Measurements from ENCODE around the gene CCDC87. TPM values are rescaled to one million over a fixed set of nuclear protein-coding genes. Genes with fewer than 3 reads are reported as not detected.

Gene CCDC87
- total and polyA plus RNA-seq, 12 donors = 0.13 to 0.90 (median 0.47) TPM

GRCh38 chr11:66600631-66601233, 7.9 kb upstream of the CCDC87 start:
- peaks cover 14 to 18% of the 10 kb centered on the region in 2 donors for H3K4me1 ChIP-seq (replicated peaks in 1 of 2)
- WGBS, 4 donors = 83 to 89% (median 86%) methylated on average over 4 of the region's 4 CpGs
- H3K36me3 ChIP-seq (replicated peaks in 1 of 2) = peaks cover 0 to 27% of the 10 kb centered on the region in 2 donors
- TF ChIP-seq POLR2A (IDR thresholded peaks at IDR 0.05) = no peak
- TF ChIP-seq, protein P1, sequence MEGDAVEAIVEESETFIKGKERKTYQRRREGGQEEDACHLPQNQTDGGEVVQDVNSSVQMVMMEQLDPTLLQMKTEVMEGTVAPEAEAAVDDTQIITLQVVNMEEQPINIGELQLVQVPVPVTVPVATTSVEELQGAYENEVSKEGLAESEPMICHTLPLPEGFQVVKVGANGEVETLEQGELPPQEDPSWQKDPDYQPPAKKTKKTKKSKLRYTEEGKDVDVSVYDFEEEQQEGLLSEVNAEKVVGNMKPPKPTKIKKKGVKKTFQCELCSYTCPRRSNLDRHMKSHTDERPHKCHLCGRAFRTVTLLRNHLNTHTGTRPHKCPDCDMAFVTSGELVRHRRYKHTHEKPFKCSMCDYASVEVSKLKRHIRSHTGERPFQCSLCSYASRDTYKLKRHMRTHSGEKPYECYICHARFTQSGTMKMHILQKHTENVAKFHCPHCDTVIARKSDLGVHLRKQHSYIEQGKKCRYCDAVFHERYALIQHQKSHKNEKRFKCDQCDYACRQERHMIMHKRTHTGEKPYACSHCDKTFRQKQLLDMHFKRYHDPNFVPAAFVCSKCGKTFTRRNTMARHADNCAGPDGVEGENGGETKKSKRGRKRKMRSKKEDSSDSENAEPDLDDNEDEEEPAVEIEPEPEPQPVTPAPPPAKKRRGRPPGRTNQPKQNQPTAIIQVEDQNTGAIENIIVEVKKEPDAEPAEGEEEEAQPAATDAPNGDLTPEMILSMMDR (IDR thresholded peaks at IDR 0.05) = no peak
- no peaks in the 10 kb centered on the region for H3K27me3 ChIP-seq
- H3K4me3 ChIP-seq = no peak overlapping the region
- H3K9me3 ChIP-seq (replicated peaks in 1 of 3) = no peaks in the 10 kb centered on the region
- intact Hi-C loops (cut with DNase I) = no loop called here
- no peak overlapping the region for H3K27ac ChIP-seq
- DNase-seq = no peak

DNA sequence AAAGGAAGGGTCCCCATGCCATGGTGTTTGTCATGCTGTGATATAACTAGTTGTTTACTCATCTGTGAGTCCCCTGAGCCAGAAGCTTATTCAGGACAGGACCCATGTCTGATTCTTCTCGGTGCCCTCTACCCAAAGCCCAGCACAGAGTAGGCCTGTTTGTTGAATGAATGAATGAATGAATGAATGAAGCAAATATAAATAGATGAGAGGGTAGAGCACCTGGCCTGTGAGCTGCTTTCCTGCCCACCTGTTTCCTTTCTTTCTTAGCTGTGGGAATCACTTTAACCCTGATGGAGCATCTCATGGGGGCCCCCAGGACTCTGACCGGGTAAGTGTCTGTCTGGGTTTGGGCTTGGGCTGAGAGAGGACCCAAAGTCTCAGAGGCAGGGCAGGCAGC, 7.4 kb upstream of the CCDC87 start:
- Histone ChIP-seq H3K27me3 (no peaks in the 10 kb centered on the region), H3K4me1 (replicated peaks in 1 of 2) (peaks cover 14 to 23% of the 10 kb centered on the region in 2 donors), H3K36me3 (replicated peaks in 1 of 2) (peaks cover 0 to 22% of the 10 kb centered on the region in 2 donors), H3K4me3 (no peak overlapping the region), H3K9me3 (replicated peaks in 1 of 3) (no peaks in the 10 kb centered on the region), H3K27ac (no peak overlapping the region)
- intact Hi-C loops (cut with DNase I) = no loop called here
- no peak for TF ChIP-seq POLR2A (IDR thresholded peaks at IDR 0.05)
- TF ChIP-seq, protein P1 (IDR thresholded peaks at IDR 0.05) = no peak
- DNase-seq = no peak
- WGBS, 4 donors = 85 to 90% (median 88%) methylated on average over 2 of the region's 2 CpGs

DNA sequence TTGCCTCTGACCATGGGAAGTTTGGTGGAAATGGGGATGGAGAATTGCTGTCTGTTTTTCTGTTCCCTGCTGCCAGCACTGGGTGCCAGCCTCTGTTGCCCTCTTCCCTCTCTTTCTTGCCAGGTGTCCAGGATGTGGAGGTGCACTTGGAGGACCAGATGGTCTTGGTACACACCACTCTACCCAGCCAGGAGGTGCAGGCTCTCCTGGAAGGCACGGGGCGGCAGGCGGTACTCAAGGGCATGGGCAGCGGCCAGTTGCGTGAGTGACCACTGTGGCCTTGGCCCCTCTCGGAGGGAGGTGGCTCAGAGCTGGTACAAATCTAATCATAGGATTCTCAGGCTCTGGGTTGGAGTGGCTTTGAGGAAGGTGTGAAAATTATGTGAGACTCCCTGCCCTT, 6.1 kb upstream of the CCDC87 start:
- Histone ChIP-seq H3K4me3 (no peak overlapping the region), H3K36me3 (replicated peaks in 1 of 2) (peaks cover 0 to 11% of the 10 kb centered on the region in 2 donors), H3K27me3 (no peaks in the 10 kb centered on the region), H3K9me3 (replicated peaks in 1 of 3) (no peaks in the 10 kb centered on the region), H3K27ac (peak overlapping the region in 1 of 5 donors; percentile 18), H3K4me1 (replicated peaks in 1 of 2) (peaks cover 22 to 34% of the 10 kb centered on the region in 2 donors)
- peak in 6 of 7 donors; percentile 55 to 73 (median 67) for DNase-seq
- TF ChIP-seq, protein P1 (IDR thresholded peaks at IDR 0.05) = no peak
- no peak for TF ChIP-seq POLR2A (IDR thresholded peaks at IDR 0.05)
- intact Hi-C loops (cut with DNase I) = no loop called here
- 48 to 59% (median 52%) methylated on average over 3 to 6 of the region's 6 CpGs for WGBS, 4 donors

DNA sequence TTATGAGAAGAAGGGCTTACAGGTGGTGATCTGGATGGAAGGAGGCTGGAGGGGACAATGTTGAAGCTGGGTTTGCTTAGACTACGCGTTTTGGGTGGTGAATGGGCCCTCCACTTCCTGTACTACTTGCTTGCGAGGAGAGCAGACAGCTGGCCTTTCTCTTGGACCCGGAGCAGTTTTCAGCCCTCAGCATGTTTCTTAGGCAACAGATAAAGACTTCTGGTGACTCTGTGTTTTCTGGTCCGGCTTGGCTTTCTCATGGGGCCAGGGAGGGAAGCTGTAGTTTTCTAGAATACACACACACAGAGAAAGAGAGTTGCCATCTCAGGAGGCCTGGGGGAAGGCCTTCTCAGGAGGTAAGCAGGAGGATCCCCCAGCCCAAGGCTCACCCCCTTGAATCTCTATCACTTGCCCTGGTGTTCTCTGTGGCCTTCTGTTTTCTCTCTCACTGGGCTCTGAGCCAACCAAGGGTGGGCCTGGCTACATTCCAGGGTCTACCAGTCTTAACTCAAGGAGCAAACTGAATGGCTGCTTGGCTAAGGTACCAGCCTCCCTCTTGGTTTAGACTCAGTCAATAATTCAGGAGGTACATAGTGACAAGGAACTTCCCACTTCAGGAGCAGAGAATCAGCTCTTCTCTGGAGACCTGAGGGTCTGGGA, 2.5 kb upstream of the CCDC87 start:
- Histone ChIP-seq H3K4me3 (no peak overlapping the region), H3K27me3 (no peaks in the 10 kb centered on the region), H3K9me3 (replicated peaks in 1 of 3) (no peaks in the 10 kb centered on the region), H3K27ac (peak overlapping the region in 2 of 5 donors; percentile 33 to 52), H3K36me3 (replicated peaks in 1 of 2) (peaks cover 0 to 11% of the 10 kb centered on the region in 2 donors), H3K4me1 (replicated peaks in 1 of 2) (peaks cover 27 to 35% of the 10 kb centered on the region in 2 donors)
- peak in 4 of 7 donors; percentile 38 to 72 (median 52) for DNase-seq
- WGBS, 4 donors = 43 to 60% (median 55%) methylated on average over 5 of the region's 5 CpGs
- intact Hi-C loops (cut with DNase I) = no loop called here
- TF ChIP-seq POLR2A (IDR thresholded peaks at IDR 0.05) = no peak
- TF ChIP-seq, protein P1 (IDR thresholded peaks at IDR 0.05) = no peak
